T-cell (primary cell): ENCODE data around the gene LAMTOR4. TPM values are rescaled to one million over a fixed set of nuclear protein-coding genes. Genes with fewer than 3 reads are reported as not detected.

Source experiments
- ATAC-seq, 4 experiments: fragments of 200-7000 bp in 3 of 4; fragments of 150-1000 bp in 1 of 4; cut with Tn5 transposase; replicated peaks in 1 of 4; 1 replicate in 3 of 4; 2 replicates in 1 of 4; pipeline ENCODE4 v1.10.0; 2021; ENCODE audit warnings: moderate library complexity in 3 of 4, mild to moderate bottlenecking in 2 of 4, moderate number of reproducible peaks in 1 of 4
- CTCF ChIA-PET, 2 donors: fragments of 300-600 bp; sonication (Branson Sonifier 250); formaldehyde crosslinking; loops; one replicate each; lab custom pipeline; 2022; ENCODE audit warnings: antibody characterized with exemption in 2 of 2; lab: Charles Lee
- POLR2A ChIA-PET, 2 donors: fragments of 300-600 bp; sonication (Branson Sonifier 250); formaldehyde crosslinking; loops; one replicate each; lab custom pipeline; 2022; ENCODE audit warnings: antibody characterized with exemption in 2 of 2; lab: Charles Lee
- DNase-seq, 35 experiments: peaks; one replicate each; pipeline versions ENCODE4 v3.0.0 to v3.0.0-alpha.2; 2013 to 2023
- H3K27ac ChIP-seq: one replicate; pipeline ENCODE4 v1.5.1; 2013; ENCODE audit warnings: low read length
- H3K27me3 ChIP-seq, 2 experiments: replicated peaks in 1 of 2; 1 replicate in 1 of 2; 2 replicates in 1 of 2; pipeline versions ENCODE4 v1.6.1 to v1.7.0; 2013; ENCODE audit warnings: low read length in 1 of 2, mixed read lengths in 1 of 2; ENCODE audit not compliant: control insufficient read depth in 2 of 2, insufficient read depth in 2 of 2; ENCODE audit errors: extremely low read depth in 1 of 2
- H3K36me3 ChIP-seq, 2 donors: 1 replicate in 1 of 2; 2 replicates in 1 of 2; pipeline versions ENCODE4 v1.6.1 to v1.7.0; 2013; ENCODE audit warnings: low read length in 1 of 2; ENCODE audit not compliant: control insufficient read depth in 2 of 2, insufficient read depth in 1 of 2; ENCODE audit errors: extremely low read depth in 1 of 2
- H3K4me1 ChIP-seq, 2 experiments: 1 replicate in 1 of 2; 2 replicates in 1 of 2; pipeline versions ENCODE4 v1.6.1 to v1.7.0; 2013; ENCODE audit warnings: low read length in 2 of 2, mixed read lengths in 1 of 2; ENCODE audit not compliant: insufficient read depth in 2 of 2, control insufficient read depth in 1 of 2; ENCODE audit errors: extremely low read depth in 1 of 2
- H3K4me3 ChIP-seq, 2 donors: 1 replicate in 1 of 2; 2 replicates in 1 of 2; pipeline versions ENCODE4 v1.5.1 to v1.7.0; 2013; ENCODE audit warnings: mild to moderate bottlenecking in 2 of 2, low read length in 1 of 2, moderate library complexity in 1 of 2; ENCODE audit not compliant: control insufficient read depth in 1 of 2; ENCODE audit errors: extremely low read depth in 1 of 2
- H3K9me3 ChIP-seq: 2 replicates; pipeline ENCODE4 v1.7.0; 2013
- H3K27ac Mint-ChIP-seq, 2 donors: one replicate each; pipeline ENCODE4 v1.8.0; 2020 to 2021; ENCODE audit warnings: mild to moderate bottlenecking in 2 of 2, mixed read lengths in 2 of 2
- H3K27me3 Mint-ChIP-seq, 2 donors: one replicate each; pipeline ENCODE4 v1.8.0; 2021 to 2022; ENCODE audit warnings: mixed read lengths in 2 of 2
- H3K36me3 Mint-ChIP-seq: one replicate; pipeline ENCODE4 v1.8.0; 2021; ENCODE audit warnings: mixed read lengths
- H3K4me1 Mint-ChIP-seq, 3 donors: one replicate each; pipeline ENCODE4 v1.8.0; 2020 to 2022; ENCODE audit warnings: mixed read lengths in 3 of 3, mild to moderate bottlenecking in 1 of 3
- H3K4me3 Mint-ChIP-seq, 3 donors: one replicate each; pipeline ENCODE4 v1.8.0; 2020 to 2022; ENCODE audit warnings: mild to moderate bottlenecking in 3 of 3, mixed read lengths in 3 of 3, moderate library complexity in 3 of 3
- H3K9me3 Mint-ChIP-seq, 3 donors: one replicate each; pipeline ENCODE4 v1.8.0; 2020 to 2022; ENCODE audit warnings: mixed read lengths in 3 of 3
- WGBS: methylation state at CpG from one replicate; pipeline ENCODE4 v1.1.5; 2013; ENCODE audit warnings: missing lambda C conversion rate; ENCODE audit not compliant: insufficient coverage; 5-methylcytosine and 5-hydroxymethylcytosine counted together
- total RNA-seq, 35 experiments: library from RNA in 6 of 35; stranded (reverse) in 6 of 35; fragments of 120-200 nt in 1 of 35; gene quantifications; one replicate each; pipeline versions ENCODE4 v1.2.1 to v1.2.4 and lab custom pipeline; 2013 to 2026

LAMTOR4 gene
- total RNA-seq, 5 donors from 2014 or later (not counting 1 experiment from before 2014, with no cell fraction given) = 140 to 216 (median 187) TPM

GRCh38 chr7:100171087-100171681 is 22.5 kb downstream of the LAMTOR4 start:
- DNase-seq (peak in 5 of 35 experiments; percentile 27 to 57 (median 35)), ATAC-seq (peak; percentile 37 to 54 (median 44))
- 9% methylated on average over 57 of the region's 61 CpGs for WGBS
- Mint-ChIP-seq H3K27me3 (peaks cover 0 to 20% of the 10 kb centered on the region in 2 donors), H3K9me3 (no peaks in the 10 kb centered on the region), H3K4me3 (peak overlapping the region; percentile 71 to 86 (median 81)), H3K27ac (peak overlapping the region; percentile 93 to 95), H3K36me3 (no peaks in the 10 kb centered on the region), H3K4me1 (peaks cover 57 to 73% (median 60%) of the 10 kb centered on the region in 3 donors)
- Histone ChIP-seq H3K4me3 (peak overlapping the region; percentile 25 to 51), H3K9me3 (no peaks in the 10 kb centered on the region), H3K4me1 (peaks cover 35 to 61% of the 10 kb centered on the region in 2 experiments), H3K36me3 (no peaks in the 10 kb centered on the region), H3K27me3 (peaks cover 0 to 48% of the 10 kb centered on the region in 2 experiments), H3K27ac (no peak overlapping the region)
- ChIA-PET POLR2A (no interaction called here), CTCF (interaction anchor here in 1 of 2 donors (0.6 to 0.9 kb wide), 2 partner anchors 9 to 23 kb away, joined by 4 to 6 read pairs; partner anchors contain the start of gene LAMTOR4)

- Histone ChIP-seq H3K4me1 (peaks cover 31 to 60% of the 10 kb centered on the region in 2 experiments), H3K36me3 (no peaks in the 10 kb centered on the region), H3K9me3 (no peaks in the 10 kb centered on the region), H3K4me3 (peak overlapping the region in 1 of 2 donors; percentile 26), H3K27me3 (peaks cover 0 to 44% of the 10 kb centered on the region in 2 experiments), H3K27ac (no peak overlapping the region)
- peak in 1 of 35 experiments; percentile 23 for DNase-seq
- Mint-ChIP-seq H3K4me1 (peaks cover 56 to 73% (median 60%) of the 10 kb centered on the region in 3 donors), H3K27ac (peak overlapping the region; percentile 74 to 82), H3K27me3 (peaks cover 0 to 20% of the 10 kb centered on the region in 2 donors), H3K36me3 (no peaks in the 10 kb centered on the region), H3K4me3 (peak overlapping the region; percentile 58 to 79 (median 77)), H3K9me3 (no peaks in the 10 kb centered on the region)
- under 1% methylated on average over 17 of the region's 22 CpGs for WGBS
- ATAC-seq = peak; percentile 10 to 22 (median 16)
- ChIA-PET POLR2A (interaction anchor here in 1 of 2 donors (0.7 kb wide), 1 partner anchor 14 kb away, joined by 7 read pairs; no protein-coding TSS in a partner anchor), CTCF (interaction anchor here in 1 of 2 donors (0.6 to 0.9 kb wide), 2 partner anchors 10 to 23 kb away, joined by 4 to 6 read pairs; partner anchors contain the start of gene LAMTOR4)
Measured at GRCh38 chr7:100171840-100172239, 23.1 kb downstream of the LAMTOR4 start.

- H3K36me3 ChIP-seq = no peaks in the 10 kb centered on the region
- whole genome bisulfite sequencing = 92% methylated on average over 7 of the region's 11 CpGs
- Mint-ChIP-seq H3K4me3 (no peak overlapping the region), H3K27me3 (peaks cover 0 to 5% of the 10 kb centered on the region in 2 donors), H3K27ac (peak overlapping the region; percentile 14 to 75), H3K36me3 (no peaks in the 10 kb centered on the region), H3K9me3 (no peaks in the 10 kb centered on the region), H3K4me1 (peaks cover 44 to 58% (median 45%) of the 10 kb centered on the region in 3 donors)
- POLR2A ChIA-PET = no interaction called here
- peak in 1 of 35 experiments; percentile 16 for DNase-seq
- H3K4me3 ChIP-seq = no peak overlapping the region
- H3K27me3 ChIP-seq = peaks cover 0 to 30% of the 10 kb centered on the region in 2 experiments
- no peaks in the 10 kb centered on the region for H3K9me3 ChIP-seq
- CTCF ChIA-PET = interaction anchor here in 1 of 2 donors (0.6 kb wide), 1 partner anchor 46 kb away, joined by 4 read pairs; no protein-coding TSS in a partner anchor
- H3K4me1 ChIP-seq = peaks cover 21 to 58% of the 10 kb centered on the region in 2 experiments
- no peak for ATAC-seq
- no peak overlapping the region for H3K27ac ChIP-seq
Measured at GRCh38 chr7:100173806-100174495, 25.2 kb downstream of the LAMTOR4 start.

- Mint-ChIP-seq H3K27ac (peak overlapping the region; percentile 32 to 80), H3K9me3 (no peaks in the 10 kb centered on the region), H3K4me3 (no peak overlapping the region), H3K4me1 (peaks cover 38 to 52% (median 40%) of the 10 kb centered on the region in 3 donors), H3K36me3 (no peaks in the 10 kb centered on the region), H3K27me3 (peaks cover 0 to 5% of the 10 kb centered on the region in 2 donors)
- CTCF ChIA-PET = no interaction called here
- Histone ChIP-seq H3K9me3 (no peaks in the 10 kb centered on the region), H3K27ac (no peak overlapping the region), H3K36me3 (no peaks in the 10 kb centered on the region), H3K27me3 (peaks cover 0 to 24% of the 10 kb centered on the region in 2 experiments), H3K4me3 (no peak overlapping the region), H3K4me1 (peaks cover 17 to 52% of the 10 kb centered on the region in 2 experiments)
- no peak for ATAC-seq
- POLR2A ChIA-PET = no interaction called here
- DNase-seq = no peak
- WGBS = 60% methylated on average over 3 of the region's 5 CpGs
Measured at GRCh38 chr7:100174582-100174981, 25.9 kb downstream of the LAMTOR4 start.

- H3K9me3 ChIP-seq = no peaks in the 10 kb centered on the region
- H3K9me3 Mint-ChIP-seq = peaks cover 0 to 1% (median 0%) of the 10 kb centered on the region in 3 donors
- peaks cover 33 to 47% (median 37%) of the 10 kb centered on the region in 3 donors for H3K4me1 Mint-ChIP-seq
- H3K4me1 ChIP-seq = peaks cover 12 to 49% of the 10 kb centered on the region in 2 experiments
- 98% methylated on average over 8 of the region's 14 CpGs for WGBS
- H3K27me3 Mint-ChIP-seq = peaks cover 0 to 4% of the 10 kb centered on the region in 2 donors
- H3K27ac Mint-ChIP-seq = peak overlapping the region; percentile 66 to 80
- H3K27ac ChIP-seq = no peak overlapping the region
- H3K36me3 ChIP-seq = no peaks in the 10 kb centered on the region
- DNase-seq (no peak), ATAC-seq (no peak)
- H3K36me3 Mint-ChIP-seq = peaks cover 1% of the 10 kb centered on the region
- POLR2A ChIA-PET = no interaction called here
- peak overlapping the region; percentile 32 to 40 (median 40) for H3K4me3 Mint-ChIP-seq
- H3K27me3 ChIP-seq = peaks cover 0 to 17% of the 10 kb centered on the region in 2 experiments
- H3K4me3 ChIP-seq = no peak overlapping the region
- CTCF ChIA-PET = no interaction called here
Measured at GRCh38 chr7:100175296-100175935, 26.7 kb downstream of the LAMTOR4 start.
